ENCODE data around the gene MARS2.
"Not testable (repeated sequence)": the region's sequence is repeated elsewhere in the genome, so short reads cannot be mapped to it uniquely, and the experiment has no call there.

The MARS2 gene

GRCh38 chr2:197727011-197727410 is 21.8 kb downstream of the MARS2 start:
- Histone ChIP-seq H3K9me3 (ENCODE audit: control insufficient read depth, insufficient read depth, low read depth, low read length) (no peaks in the 10 kb centered on the region), H3K4me3 (ENCODE audit: low read depth, low read length) (no peak overlapping the region), H3K36me3 (ENCODE audit: control insufficient read depth in 2 of 2, insufficient read depth in 1 of 2, low read length in 2 of 2) (no peaks in the 10 kb centered on the region), H3K4me1 (ENCODE audit: control insufficient read depth, insufficient read depth, low read length) (no peaks in the 10 kb centered on the region), H3K27ac (ENCODE audit: extremely low read depth, low read depth, low read length) (no peak overlapping the region)
- ChIA-PET CTCF (no interaction called here), POLR2A (no interaction called here)
- TF ChIP-seq KLF10 (tag by site-specific recombination; IDR thresholded peaks at IDR 0.05) (no peak), ZBTB10 (tag by site-specific recombination; IDR thresholded peaks at IDR 0.05) (no peak), KLF17 (tag by site-specific recombination; IDR thresholded peaks at IDR 0.05) (no peak), ZNF560 (tag by site-specific recombination; IDR thresholded peaks at IDR 0.05; ENCODE audit: borderline replicate concordance) (no peak), ZNF280D (tag by site-specific recombination; IDR thresholded peaks at IDR 0.05) (no peak), ZNF488 (tag by site-specific recombination; IDR thresholded peaks at IDR 0.05) (no peak), ZNF776 (tag by site-specific recombination; IDR thresholded peaks at IDR 0.05; ENCODE audit: borderline replicate concordance) (no peak), ZNF548 (tag by site-specific recombination; IDR thresholded peaks at IDR 0.05) (no peak), ZNF664 (tag by site-specific recombination; IDR thresholded peaks at IDR 0.05) (no peak), ZNF140 (tag by site-specific recombination; IDR thresholded peaks at IDR 0.05) (no peak), ATF2 (tag by site-specific recombination; IDR thresholded peaks at IDR 0.05; ENCODE audit: low read depth) (no peak), ZNF623 (tag by site-specific recombination; IDR thresholded peaks at IDR 0.05) (no peak), KLF7 (tag by site-specific recombination; IDR thresholded peaks at IDR 0.05; ENCODE audit: borderline replicate concordance) (no peak), ZNF544 (tag by site-specific recombination; IDR thresholded peaks at IDR 0.05) (no peak), OVOL3 (tag by site-specific recombination; IDR thresholded peaks at IDR 0.05) (no peak), ZNF645 (tag by site-specific recombination; IDR thresholded peaks at IDR 0.05) (no peak), SALL2 (tag by site-specific recombination; IDR thresholded peaks at IDR 0.05; ENCODE audit: borderline replicate concordance) (no peak), CTCF (tag by site-specific recombination; IDR thresholded peaks at IDR 0.05) (no peak)

- H3K27ac ChIP-seq (ENCODE audit: extremely low read depth, low read depth, low read length); H3K9me3 ChIP-seq (ENCODE audit: control insufficient read depth, insufficient read depth, low read depth, low read length); POLR2A ChIA-PET; H3K36me3 ChIP-seq (ENCODE audit: control insufficient read depth in 2 of 2, insufficient read depth in 1 of 2, low read length in 2 of 2); CTCF ChIA-PET; H3K4me1 ChIP-seq (ENCODE audit: control insufficient read depth, insufficient read depth, low read length); H3K4me3 ChIP-seq (ENCODE audit: low read depth, low read length): not testable (repeated sequence)
These were observed 23.7 kb downstream of the MARS2 start for GRCh38 chr2:197728555-197729544.
